IgD-negative memory B cell (primary cell): ENCODE results near the gene NELFE. TPM values are rescaled to one million over a fixed set of nuclear protein-coding genes. Genes with fewer than 3 reads are reported as not detected.
A peak's percentile ranks its signal among the peaks of the same experiment; 100 is the strongest.
"Not testable (repeated sequence)": the region's sequence is repeated elsewhere in the genome, so short reads cannot be mapped to it uniquely, and the experiment has no call there.

Source experiments
- H3K27ac Mint-ChIP-seq, 3 donors: one replicate each; pipeline ENCODE4 v1.8.0; 2020 to 2022; ENCODE audit warnings: mild to moderate bottlenecking in 3 of 3, mixed read lengths in 3 of 3, moderate library complexity in 1 of 3
- H3K27me3 Mint-ChIP-seq: one replicate; pipeline ENCODE4 v1.8.0; 2021; ENCODE audit warnings: mixed read lengths
- H3K36me3 Mint-ChIP-seq: one replicate; pipeline ENCODE4 v1.8.0; 2020; ENCODE audit warnings: mild to moderate bottlenecking, mixed read lengths
- H3K4me1 Mint-ChIP-seq, 3 donors: one replicate each; pipeline ENCODE4 v1.8.0; 2020 to 2022; ENCODE audit warnings: mixed read lengths in 3 of 3, mild to moderate bottlenecking in 1 of 3
- H3K4me3 Mint-ChIP-seq, 4 donors: one replicate each; pipeline ENCODE4 v1.8.0; 2020 to 2022; ENCODE audit warnings: mild to moderate bottlenecking in 4 of 4, mixed read lengths in 4 of 4, moderate library complexity in 3 of 4
- H3K9me3 Mint-ChIP-seq, 3 donors: one replicate each; pipeline ENCODE4 v1.8.0; 2020 to 2021; ENCODE audit warnings: mixed read lengths in 3 of 3, mild to moderate bottlenecking in 1 of 3
- polyA plus RNA-seq: library from polyadenylated mRNA; unstranded; fragments of 300-500 nt; fragmentation: Illumina TruSeq; gene quantifications from one replicate; pipeline ENCODE4 v1.2.3, GENCODE V29; 2021

Gene NELFE
- polyA plus RNA-seq, 1 donor from 2014 or later = 51.3 TPM

- H3K4me3 Mint-ChIP-seq = no peak overlapping the region
- peaks cover 24% of the 10 kb centered on the region for H3K27me3 Mint-ChIP-seq
- no peak overlapping the region for H3K27ac Mint-ChIP-seq
- H3K36me3 Mint-ChIP-seq = no peaks in the 10 kb centered on the region
- H3K9me3 Mint-ChIP-seq = no peaks in the 10 kb centered on the region
- H3K4me1 Mint-ChIP-seq = no peaks in the 10 kb centered on the region
Measured at GRCh38 chr6:31947070-31947675, 11.6 kb downstream of the NELFE start.

- H3K27ac Mint-ChIP-seq = no peak overlapping the region
- no peaks in the 10 kb centered on the region for H3K36me3 Mint-ChIP-seq
- H3K27me3 Mint-ChIP-seq = peaks cover 26% of the 10 kb centered on the region
- no peak overlapping the region for H3K4me3 Mint-ChIP-seq
- no peaks in the 10 kb centered on the region for H3K4me1 Mint-ChIP-seq
- no peaks in the 10 kb centered on the region for H3K9me3 Mint-ChIP-seq
Measured at GRCh38 chr6:31946370-31946885, 12.3 kb downstream of the NELFE start.

- H3K4me3 Mint-ChIP-seq = no peak within 1 kb of the TSS
- no peaks in the 10 kb centered on the region for H3K36me3 Mint-ChIP-seq
- peak within 1 kb of the TSS in 1 of 3 donors; percentile 5 for H3K27ac Mint-ChIP-seq
- no peaks in the 10 kb centered on the region for H3K4me1 Mint-ChIP-seq
- peaks cover 26% of the 10 kb centered on the region for H3K27me3 Mint-ChIP-seq
- H3K9me3 Mint-ChIP-seq = no peaks in the 10 kb centered on the region
Measured at GRCh38 chr6:31945507-31946369, 13.0 kb downstream of the NELFE start, which contains the start of gene CFB. Gene CFB, plus strand, starts transcription at chr6:31946095. Its CDS starts 127 bp downstream, at chr6:31946222.

- Mint-ChIP-seq H3K27me3 (peaks cover 26% of the 10 kb centered on the region), H3K36me3 (no peaks in the 10 kb centered on the region), H3K4me3 (no peak overlapping the region), H3K4me1 (no peaks in the 10 kb centered on the region), H3K27ac (peak overlapping the region in 1 of 3 donors; percentile 5), H3K9me3 (no peaks in the 10 kb centered on the region)
Measured at GRCh38 chr6:31945154-31945506, 13.6 kb downstream of the NELFE start.

GRCh38 chr6:31943742-31944141 is 15.0 kb downstream of the NELFE start:
- no peak overlapping the region for H3K27ac Mint-ChIP-seq
- no peak overlapping the region for H3K4me3 Mint-ChIP-seq

GRCh38 chr6:31940256-31940664 is 18.5 kb downstream of the NELFE start:
- H3K36me3 Mint-ChIP-seq = no peaks in the 10 kb centered on the region
- H3K27me3 Mint-ChIP-seq = peaks cover 23% of the 10 kb centered on the region
- no peak overlapping the region for H3K27ac Mint-ChIP-seq
- H3K4me1 Mint-ChIP-seq = no peaks in the 10 kb centered on the region
- no peaks in the 10 kb centered on the region for H3K9me3 Mint-ChIP-seq
- no peak overlapping the region for H3K4me3 Mint-ChIP-seq

More at GRCh38 chr6:31943742-31944141, 15.0 kb downstream of the NELFE start:
- Mint-ChIP-seq H3K36me3 (no peaks in the 10 kb centered on the region), H3K9me3 (no peaks in the 10 kb centered on the region), H3K4me1 (no peaks in the 10 kb centered on the region), H3K27me3 (peaks cover 26% of the 10 kb centered on the region)

GRCh38 chr6:31935823-31936222 is 22.9 kb downstream of the NELFE start:
- Mint-ChIP-seq H3K4me3 (no peak overlapping the region), H3K36me3 (no peaks in the 10 kb centered on the region), H3K9me3 (no peaks in the 10 kb centered on the region), H3K4me1 (no peaks in the 10 kb centered on the region), H3K27me3 (peaks cover 4% of the 10 kb centered on the region), H3K27ac (no peak overlapping the region)

- no peaks in the 10 kb centered on the region for H3K9me3 Mint-ChIP-seq
- H3K36me3 Mint-ChIP-seq = no peaks in the 10 kb centered on the region
- no peaks in the 10 kb centered on the region for H3K4me1 Mint-ChIP-seq
- peaks cover 4% of the 10 kb centered on the region for H3K27me3 Mint-ChIP-seq
- H3K4me3 Mint-ChIP-seq = no peak overlapping the region
- no peak overlapping the region for H3K27ac Mint-ChIP-seq
Measured at GRCh38 chr6:31935021-31935420, 23.8 kb downstream of the NELFE start.

- Mint-ChIP-seq H3K27ac (no peak overlapping the region), H3K4me3 (no peak overlapping the region), H3K9me3 (no peaks in the 10 kb centered on the region), H3K4me1 (no peaks in the 10 kb centered on the region), H3K27me3 (peaks cover 4% of the 10 kb centered on the region), H3K36me3 (no peaks in the 10 kb centered on the region)
Measured at GRCh38 chr6:31933537-31933936, 25.2 kb downstream of the NELFE start.

GRCh38 chr6:31932137-31932536 is 26.6 kb downstream of the NELFE start:
- not testable (repeated sequence) for H3K9me3 Mint-ChIP-seq, H3K36me3 Mint-ChIP-seq, H3K27me3 Mint-ChIP-seq, H3K27ac Mint-ChIP-seq, H3K4me1 Mint-ChIP-seq, H3K4me3 Mint-ChIP-seq

- no peaks in the 10 kb centered on the region for H3K36me3 Mint-ChIP-seq
- no peaks in the 10 kb centered on the region for H3K4me1 Mint-ChIP-seq
- no peak overlapping the region for H3K4me3 Mint-ChIP-seq
- peaks cover 0 to 1% (median 0%) of the 10 kb centered on the region in 3 donors for H3K9me3 Mint-ChIP-seq
- no peak overlapping the region for H3K27ac Mint-ChIP-seq
- H3K27me3 Mint-ChIP-seq = peaks cover 6% of the 10 kb centered on the region
Measured at GRCh38 chr6:31930962-31931361, 27.8 kb downstream of the NELFE start.

- Mint-ChIP-seq H3K9me3 (peaks cover 0 to 1% (median 0%) of the 10 kb centered on the region in 3 donors), H3K4me3 (no peak overlapping the region), H3K4me1 (no peaks in the 10 kb centered on the region), H3K27ac (no peak overlapping the region), H3K27me3 (peaks cover 2% of the 10 kb centered on the region), H3K36me3 (no peaks in the 10 kb centered on the region)
Measured at GRCh38 chr6:31928672-31928939, 30.2 kb downstream of the NELFE start.

GRCh38 chr6:31927863-31928671 is 30.7 kb downstream of the NELFE start:
- Mint-ChIP-seq H3K4me1 (peaks cover 0 to under 1% (median 0%) of the 10 kb centered on the region in 3 donors), H3K27me3 (peaks cover 2% of the 10 kb centered on the region), H3K36me3 (no peaks in the 10 kb centered on the region), H3K4me3 (no peak overlapping the region), H3K27ac (no peak overlapping the region), H3K9me3 (peaks cover 0 to 1% (median 0%) of the 10 kb centered on the region in 3 donors)

GRCh38 chr6:31927242-31927862 is 31.4 kb downstream of the NELFE start, which contains the start of gene C2:
Gene C2, plus strand, starts transcription at chr6:31927717. Its CDS starts 36 bp downstream, at chr6:31927753.
- no peak within 1 kb of the TSS for H3K27ac Mint-ChIP-seq
- H3K4me3 Mint-ChIP-seq = no peak within 1 kb of the TSS
- peaks cover 0 to 1% (median 0%) of the 10 kb centered on the region in 3 donors for H3K9me3 Mint-ChIP-seq
- H3K4me1 Mint-ChIP-seq = peaks cover 0 to 3% (median 0%) of the 10 kb centered on the region in 3 donors
- peaks cover 2% of the 10 kb centered on the region for H3K27me3 Mint-ChIP-seq
- H3K36me3 Mint-ChIP-seq = no peaks in the 10 kb centered on the region

- no peak overlapping the region for H3K27ac Mint-ChIP-seq
- peaks cover 0 to 1% (median 0%) of the 10 kb centered on the region in 3 donors for H3K9me3 Mint-ChIP-seq
- no peaks in the 10 kb centered on the region for H3K36me3 Mint-ChIP-seq
- no peaks in the 10 kb centered on the region for H3K27me3 Mint-ChIP-seq
- H3K4me1 Mint-ChIP-seq = peaks cover 0 to 3% (median 0%) of the 10 kb centered on the region in 3 donors
- no peak overlapping the region for H3K4me3 Mint-ChIP-seq
Measured at GRCh38 chr6:31922942-31923341, 35.8 kb downstream of the NELFE start.
